ENCODE data around the gene HCAR3. TPM values are rescaled to one million over a fixed set of nuclear protein-coding genes. Genes with fewer than 3 reads are reported as not detected.

Gene HCAR3
- total and polyA plus RNA-seq, 2 of the 13 experiments (the other 11 are each of a cell fraction or from before 2014, with no cell fraction given) = 0.11 to 12.8 TPM

- Histone ChIP-seq H4K20me1 (ENCODE audit: insufficient read depth, low read length) (no peaks in the 10 kb centered on the region), H3K9ac (ENCODE audit: insufficient read depth, low read depth, low read length) (no peak overlapping the region), H3K27ac (ENCODE audit: extremely low read length, insufficient read depth, low read length) (no peak overlapping the region), H3K4me3 (replicated peaks in 1 of 3; ENCODE audit: insufficient read depth in 1 of 3, low read depth in 2 of 3, low read length in 3 of 3) (no peak overlapping the region), H3K36me3 (replicated peaks in 1 of 2; ENCODE audit: control insufficient read depth in 1 of 2, insufficient read depth in 2 of 2, low read length in 2 of 2) (peaks cover 4 to 66% of the 10 kb centered on the region in 2 experiments), H3K4me1 (ENCODE audit: insufficient read depth, low read length) (peaks cover 18% of the 10 kb centered on the region), H2AFZ (ENCODE audit: low read length) (no peak overlapping the region), H3K27me3 (ENCODE audit: control insufficient read depth in 1 of 2, insufficient read depth in 2 of 2, low read length in 2 of 2) (no peaks in the 10 kb centered on the region; a peak in 1 of 5 replicates), H3K4me2 (ENCODE audit: low read depth, low read length) (no peak overlapping the region), H3K9me3 (ENCODE audit: low read length) (no peaks in the 10 kb centered on the region), H3K79me2 (ENCODE audit: insufficient read depth, low read length) (peaks cover 36% of the 10 kb centered on the region)
- 100% methylated on average over 1 of the region's 1 CpG for WGBS (ENCODE audit: low lambda C conversion rate)
- FAIRE-seq (no peak), ATAC-seq (no peak), DNase-seq (ENCODE audit: low spot score) (no peak)
- no peak for TF ChIP-seq ZNF775 (CRISPR knock-in tag; IDR thresholded peaks at IDR 0.05; ENCODE audit: borderline replicate concordance)
- TF ChIP-seq RORA (CRISPR knock-in tag; IDR thresholded peaks at IDR 0.05) = no peak
- no peak for TF ChIP-seq ZNF142 (CRISPR knock-in tag; IDR thresholded peaks at IDR 0.05)
- TF ChIP-seq ZFP1 (CRISPR knock-in tag; IDR thresholded peaks at IDR 0.05) = no peak
- TF ChIP-seq SALL2 (CRISPR knock-in tag; IDR thresholded peaks at IDR 0.05) = no peak
- no peak for TF ChIP-seq ZNF781 (CRISPR knock-in tag; IDR thresholded peaks at IDR 0.05; ENCODE audit: borderline replicate concordance, not compliant biosample characterization)
- no peak for TF ChIP-seq ZNF614 (CRISPR knock-in tag; IDR thresholded peaks at IDR 0.05; ENCODE audit: borderline replicate concordance)
- POLR2A ChIA-PET = no interaction called here
- in situ Hi-C loops (cut with HindIII; ENCODE audit: extremely low pct_ligation_motif_present, low pct_unique_long_range_greater_than_20kb) (no loop called here), intact Hi-C loops (cut with micrococcal nuclease; ENCODE audit: unreplicated experiment) (loop anchor here (10.0 kb wide), 1 partner anchor 233 kb away; the partner anchor contains the start of genes KNTC1 and RSRC2)
- CTCF ChIA-PET (ENCODE audit: low intra/inter-chr PET ratio, low total read pairs) = no interaction called here
- no TSS peak for BruUV-seq (replicated peaks)
These were observed 41.0 kb upstream of the HCAR3 start for GRCh38 chr12:122757568-122757967.
